GM23248 (cell line): ENCODE results near the gene ZGPAT. TPM values are rescaled to one million over a fixed set of nuclear protein-coding genes. Genes with fewer than 3 reads are reported as not detected.
A peak's percentile ranks its signal among the peaks of the same experiment; 100 is the strongest.

Experiments used
- DNase-seq: peaks from one replicate; pipeline ENCODE4 v3.0.0-alpha.2; 2015
- H2AFZ ChIP-seq: fragments of 200-600 bp; sonication (generic); 2 replicates; pipeline ENCODE4 v1.6.1; 2016; ENCODE audit warnings: antibody characterized with exemption
- H3F3A ChIP-seq: fragments of 200-600 bp; sonication (generic); 2 replicates; pipeline ENCODE4 v1.6.1; 2016; ENCODE audit warnings: mild to moderate bottlenecking, antibody characterized with exemption, mixed run types; ENCODE audit not compliant: insufficient read depth
- H3K27ac ChIP-seq: fragments of 200-600 bp; sonication (generic); 2 replicates; pipeline ENCODE4 v1.5.1; 2016; ENCODE audit warnings: mild to moderate bottlenecking
- H3K27me3 ChIP-seq: fragments of 200-600 bp; sonication (generic); replicated peaks from 2 replicates; pipeline ENCODE4 v1.6.1; 2016; ENCODE audit warnings: mild to moderate bottlenecking; ENCODE audit not compliant: insufficient read depth
- H3K36me3 ChIP-seq: fragments of 200-600 bp; sonication (generic); 2 replicates; pipeline ENCODE4 v1.6.1; 2016; ENCODE audit warnings: low read depth, mild to moderate bottlenecking
- H3K4me1 ChIP-seq: fragments of 200-600 bp; sonication (generic); 2 replicates; pipeline ENCODE4 v1.6.1; 2016; ENCODE audit warnings: mild to moderate bottlenecking; ENCODE audit not compliant: insufficient read depth
- H3K4me2 ChIP-seq: fragments of 200-600 bp; sonication (generic); one replicate; pipeline ENCODE4 v1.6.1; 2016; ENCODE audit warnings: mild to moderate bottlenecking; ENCODE audit not compliant: unreplicated experiment
- H3K4me3 ChIP-seq: fragments of 200-600 bp; sonication (generic); 2 replicates; pipeline ENCODE4 v1.5.1; 2016; ENCODE audit warnings: mild to moderate bottlenecking
- H3K79me2 ChIP-seq: fragments of 200-600 bp; sonication (generic); 2 replicates; pipeline ENCODE4 v1.6.1; 2016; ENCODE audit warnings: mild to moderate bottlenecking; ENCODE audit not compliant: insufficient read depth
- H3K9ac ChIP-seq: fragments of 200-600 bp; sonication (generic); 2 replicates; pipeline ENCODE4 v1.6.1; 2016; ENCODE audit warnings: mild to moderate bottlenecking
- H3K9me2 ChIP-seq: fragments of 200-600 bp; sonication (generic); 2 replicates; pipeline ENCODE4 v1.6.1; 2016; ENCODE audit warnings: mixed run types, mild to moderate bottlenecking, moderate library complexity; ENCODE audit not compliant: insufficient read depth
- H3K9me3 ChIP-seq: fragments of 200-600 bp; sonication (generic); one replicate; pipeline ENCODE4 v1.6.1; 2017; ENCODE audit warnings: low read depth
- H4K20me1 ChIP-seq: fragments of 200-600 bp; sonication (generic); 2 replicates; pipeline ENCODE4 v1.6.0; 2016; ENCODE audit not compliant: insufficient read depth
- EZH2 ChIP-seq: fragments of 200-600 bp; sonication (generic); IDR thresholded peaks from 2 replicates; pipeline ENCODE4 v1.6.1; 2018; ENCODE audit warnings: antibody characterized with exemption, mild to moderate bottlenecking; ENCODE audit not compliant: insufficient read depth, poor library complexity, severe bottlenecking
- EZH2phosphoT487 ChIP-seq: fragments of 200-600 bp; sonication (generic); IDR thresholded peaks from 2 replicates; pipeline ENCODE4 v1.6.1; 2018; ENCODE audit warnings: antibody characterized with exemption, moderate library complexity, mild to moderate bottlenecking, low read depth; ENCODE audit not compliant: insufficient read depth
- WGBS, 2 experiments: methylation state at CpG; one replicate each; pipeline ENCODE4 v1.1.6; 2015 to 2017; ENCODE audit warnings: low lambda C conversion rate in 2 of 2, low coverage in 1 of 2; ENCODE audit errors: missing lambda C conversion rate in 2 of 2; 5-methylcytosine and 5-hydroxymethylcytosine counted together
- in situ Hi-C: fragments of 300-500 bp; cut with MboI; formaldehyde crosslinking; loops from 2 replicates; pipeline ENCODE4 v1.15.0; 2020
- polyA plus RNA-seq: library from polyadenylated mRNA; unstranded; fragments of >200 nt; fragmentation: Nextera tagmentation; extraction: Ambion mirVana; gene quantifications from 2 replicates; pipeline ENCODE4 v1.2.1, GENCODE V29; 2016
- total RNA-seq: library from RNA; depleted of rRNA; stranded (reverse); fragments of >200 nt; shearing (Covaris generic); gene quantifications from 2 replicates; pipeline ENCODE4 v1.2.3, GENCODE V29; 2014

ZGPAT gene
- total and polyA plus RNA-seq, 2 experiments from 2014 or later, result 22.7 to 28.5 TPM

- H3K4me1 ChIP-seq, result peaks cover 35% of the 10 kb centered on the region
- H3K9ac ChIP-seq, result peak overlapping the region; percentile 77
- H3F3A ChIP-seq, result peaks cover 40% of the 10 kb centered on the region
- TF ChIP-seq EZH2phosphoT487 (no peak), EZH2 (no peak)
- no peak overlapping the region for H2AFZ ChIP-seq
- H3K9me3 ChIP-seq, result no peaks in the 10 kb centered on the region
- H3K27ac ChIP-seq, result peak overlapping the region; percentile 92
- H3K9me2 ChIP-seq, result no peaks in the 10 kb centered on the region
- H3K79me2 ChIP-seq, result no peaks in the 10 kb centered on the region
- no peaks in the 10 kb centered on the region for H4K20me1 ChIP-seq
- no peaks in the 10 kb centered on the region for H3K27me3 ChIP-seq
- no peak for DNase-seq
- H3K4me2 ChIP-seq, result no peak overlapping the region
- no peaks in the 10 kb centered on the region for H3K36me3 ChIP-seq
- WGBS, 2 experiments, result 83 to 88% methylated on average over 10 to 20 of the region's 21 CpGs
- in situ Hi-C loops, result no loop called here
- no peak overlapping the region for H3K4me3 ChIP-seq
Measured at GRCh38 chr20:63685269-63686026, 22.4 kb upstream of the ZGPAT start.

- Histone ChIP-seq H4K20me1 (no peaks in the 10 kb centered on the region), H3K9me3 (no peaks in the 10 kb centered on the region), H2AFZ (0 out of 2 replicates have a peak overlapping the region, but pooled peaks have one; percentile 33), H3K79me2 (no peaks in the 10 kb centered on the region), H3K4me2 (peak overlapping the region; percentile 11), H3K27me3 (no peaks in the 10 kb centered on the region), H3K4me1 (peaks cover 35% of the 10 kb centered on the region), H3K27ac (peak overlapping the region; percentile 92), H3F3A (peaks cover 40% of the 10 kb centered on the region), H3K9ac (peak overlapping the region; percentile 77), H3K36me3 (no peaks in the 10 kb centered on the region), H3K4me3 (no peak overlapping the region), H3K9me2 (no peaks in the 10 kb centered on the region)
- in situ Hi-C loops, result no loop called here
- no peak for DNase-seq
- WGBS, 2 experiments, result 67 to 80% methylated on average over 16 to 24 of the region's 24 CpGs
- no peak for TF ChIP-seq EZH2phosphoT487
- TF ChIP-seq EZH2, result no peak
Measured at GRCh38 chr20:63686094-63686491, 21.7 kb upstream of the ZGPAT start.

- peak overlapping the region; percentile 77 for H3K9ac ChIP-seq
- peak overlapping the region; percentile 92 for H3K27ac ChIP-seq
- H3K9me3 ChIP-seq, result no peaks in the 10 kb centered on the region
- in situ Hi-C loops, result no loop called here
- peak overlapping the region; percentile 44 for H3K4me2 ChIP-seq
- H2AFZ ChIP-seq, result peak overlapping the region; percentile 33; the same call in 1 of the 2 replicates
- no peaks in the 10 kb centered on the region for H3K36me3 ChIP-seq
- H3K27me3 ChIP-seq, result no peaks in the 10 kb centered on the region
- H3F3A ChIP-seq, result peaks cover 34% of the 10 kb centered on the region
- H3K9me2 ChIP-seq, result no peaks in the 10 kb centered on the region
- DNase-seq, result peak; percentile 94
- no peaks in the 10 kb centered on the region for H3K79me2 ChIP-seq
- 5 to 8% methylated on average over 31 to 45 of the region's 45 CpGs for WGBS, 2 experiments
- H3K4me3 ChIP-seq, result 0 out of 2 replicates have a peak overlapping the region, but pooled peaks have one; percentile 4
- H3K4me1 ChIP-seq, result peaks cover 34% of the 10 kb centered on the region
- no peaks in the 10 kb centered on the region for H4K20me1 ChIP-seq
- TF ChIP-seq EZH2phosphoT487 (no peak), EZH2 (no peak)
Measured at GRCh38 chr20:63686492-63687321, 21.1 kb upstream of the ZGPAT start.

- no peak overlapping the region for H2AFZ ChIP-seq
- H3K9ac ChIP-seq, result peak overlapping the region; percentile 77
- no peaks in the 10 kb centered on the region for H3K27me3 ChIP-seq
- no peaks in the 10 kb centered on the region for H3K36me3 ChIP-seq
- DNase-seq, result no peak
- no peak overlapping the region for H3K4me3 ChIP-seq
- H4K20me1 ChIP-seq, result no peaks in the 10 kb centered on the region
- peaks cover 27% of the 10 kb centered on the region for H3K4me1 ChIP-seq
- no peaks in the 10 kb centered on the region for H3K9me3 ChIP-seq
- no peaks in the 10 kb centered on the region for H3K79me2 ChIP-seq
- WGBS, 2 experiments, result 88 to 91% methylated on average over 26 to 29 of the region's 29 CpGs
- H3K27ac ChIP-seq, result peak overlapping the region; percentile 92
- no peaks in the 10 kb centered on the region for H3K9me2 ChIP-seq
- peak overlapping the region; percentile 44 for H3K4me2 ChIP-seq
- no peak for TF ChIP-seq EZH2
- no peak for TF ChIP-seq EZH2phosphoT487
- in situ Hi-C loops, result no loop called here
- peaks cover 31% of the 10 kb centered on the region for H3F3A ChIP-seq
Measured at GRCh38 chr20:63687419-63688178, 20.2 kb upstream of the ZGPAT start.
